ENCODE measurements around the gene MYBL2. TPM values are rescaled to one million over a fixed set of nuclear protein-coding genes. Genes with fewer than 3 reads are reported as not detected.

The MYBL2 gene
- total RNA-seq, 1 experiment from 2014 or later, result 159 TPM

- WGBS (ENCODE audit: extremely low coverage, insufficient read length, low lambda C conversion rate), result no CpG with 5 or more reads among the region's 2 CpGs
- Histone ChIP-seq H3K9ac (ENCODE audit: extremely low read depth, insufficient read length, low read length) (no peak overlapping the region), H2AK5ac (ENCODE audit: insufficient read length, low read length) (no peak overlapping the region), H2AFZ (ENCODE audit: low read length) (no peak overlapping the region), H4K5ac (ENCODE audit: insufficient read length, low read depth, low read length) (no peak overlapping the region), H3K4me1 (ENCODE audit: insufficient read depth, low read length) (no peaks in the 10 kb centered on the region), H3K23ac (ENCODE audit: insufficient read length, low read depth, low read length) (no peak overlapping the region), H3K4ac (ENCODE audit: low read depth, low read length) (no peak overlapping the region), H3K79me1 (ENCODE audit: insufficient read depth, low read depth, low read length, poor library complexity, severe bottlenecking) (peaks cover 2% of the 10 kb centered on the region), H3T11ph (ENCODE audit: low read length) (no peak overlapping the region), H4K20me1 (ENCODE audit: control insufficient read depth, insufficient read depth, insufficient read length) (no peaks in the 10 kb centered on the region), H3K23me2 (ENCODE audit: insufficient read length, low read depth, low read length, poor library complexity, severe bottlenecking) (no peaks in the 10 kb centered on the region), H3K4me2 (ENCODE audit: insufficient read depth, insufficient read length, low read length) (no peak overlapping the region), H2BK120ac (ENCODE audit: low read depth, low read length, poor library complexity, severe bottlenecking) (no peak overlapping the region), H3K27ac (ENCODE audit: insufficient read length, low read depth, low read length) (no peak overlapping the region), H2BK5ac (ENCODE audit: insufficient read length, low read length) (no peak overlapping the region), H2BK12ac (ENCODE audit: insufficient read length, low read depth, low read length) (no peak overlapping the region), H3K56ac (ENCODE audit: insufficient read length, low read depth, low read length) (no peak overlapping the region), H4K8ac (replicated peaks; ENCODE audit: insufficient read length, low read depth, low read length) (no peak overlapping the region), H3K27me3 (ENCODE audit: insufficient read depth, low read length) (no peaks in the 10 kb centered on the region), H2BK20ac (ENCODE audit: low read depth, low read length, poor library complexity, severe bottlenecking) (no peak overlapping the region), H3K14ac (ENCODE audit: insufficient read depth, low read length) (no peak overlapping the region), H3K9me3 (ENCODE audit: control insufficient read depth, low read depth, low read length) (no peaks in the 10 kb centered on the region), H3K18ac (ENCODE audit: insufficient read length, low read depth, low read length) (no peak overlapping the region), H2BK15ac (ENCODE audit: low read depth, low read length) (no peak overlapping the region), H4K91ac (ENCODE audit: insufficient read length, low read depth, low read length) (no peak overlapping the region), H3K79me2 (ENCODE audit: insufficient read depth, low read length) (peaks cover under 1% of the 10 kb centered on the region; the same call in 1 of the 2 replicates)
- H3K27me3 Mint-ChIP-seq (ENCODE audit: low read depth), result no peaks in the 10 kb centered on the region
- no peak for TF ChIP-seq CTCF (conservative IDR thresholded peaks at IDR 0.05)
- no peak overlapping the region for H3K27ac Mint-ChIP-seq
- no peak for DNase-seq
- no peak overlapping the region for H3K4me3 Mint-ChIP-seq
- H3K9me3 Mint-ChIP-seq, result no peaks in the 10 kb centered on the region
- peaks cover 18 to 64% (median 64%) of the 10 kb centered on the region in 3 experiments; a peak in 6 of 7 replicates for H3K36me3 Mint-ChIP-seq (ENCODE audit: insufficient read depth in 1 of 3, low read depth in 3 of 3)
- H3K4me1 Mint-ChIP-seq, result peaks cover 8 to 11% of the 10 kb centered on the region in 2 experiments
Observed at GRCh38 chr20:43681991-43682410, 15.1 kb downstream of the MYBL2 start.

All from H9 (cell line).